Measurements from ENCODE around the gene FLT3.

GRCh38 chr13:28027071-28027470 is 73.3 kb downstream of the FLT3 start:
- TF ChIP-seq, protein P1, sequence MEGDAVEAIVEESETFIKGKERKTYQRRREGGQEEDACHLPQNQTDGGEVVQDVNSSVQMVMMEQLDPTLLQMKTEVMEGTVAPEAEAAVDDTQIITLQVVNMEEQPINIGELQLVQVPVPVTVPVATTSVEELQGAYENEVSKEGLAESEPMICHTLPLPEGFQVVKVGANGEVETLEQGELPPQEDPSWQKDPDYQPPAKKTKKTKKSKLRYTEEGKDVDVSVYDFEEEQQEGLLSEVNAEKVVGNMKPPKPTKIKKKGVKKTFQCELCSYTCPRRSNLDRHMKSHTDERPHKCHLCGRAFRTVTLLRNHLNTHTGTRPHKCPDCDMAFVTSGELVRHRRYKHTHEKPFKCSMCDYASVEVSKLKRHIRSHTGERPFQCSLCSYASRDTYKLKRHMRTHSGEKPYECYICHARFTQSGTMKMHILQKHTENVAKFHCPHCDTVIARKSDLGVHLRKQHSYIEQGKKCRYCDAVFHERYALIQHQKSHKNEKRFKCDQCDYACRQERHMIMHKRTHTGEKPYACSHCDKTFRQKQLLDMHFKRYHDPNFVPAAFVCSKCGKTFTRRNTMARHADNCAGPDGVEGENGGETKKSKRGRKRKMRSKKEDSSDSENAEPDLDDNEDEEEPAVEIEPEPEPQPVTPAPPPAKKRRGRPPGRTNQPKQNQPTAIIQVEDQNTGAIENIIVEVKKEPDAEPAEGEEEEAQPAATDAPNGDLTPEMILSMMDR (IDR thresholded peaks at IDR 0.05 in 2 of 3, conservative IDR thresholded peaks at IDR 0.05 in 1 of 3; ENCODE audit: control insufficient read depth in 2 of 3, extremely low read depth in 1 of 3, insufficient read depth in 1 of 3, low read depth in 3 of 3, low read length in 3 of 3) = no peak
- TF ChIP-seq EP300 (IDR thresholded peaks at IDR 0.05; ENCODE audit: borderline replicate concordance in 1 of 2, control insufficient read depth in 1 of 2, low read depth in 2 of 2, low read length in 2 of 2) (no peak), EZH2 (IDR thresholded peaks at IDR 0.05; ENCODE audit: borderline replicate concordance, control insufficient read depth, low read depth, low read length) (no peak), SUZ12 (IDR thresholded peaks at IDR 0.05; ENCODE audit: unreplicated experiment) (no peak), YY1 (IDR thresholded peaks at IDR 0.05; ENCODE audit: low read depth, low read length) (no peak), RFX5 (IDR thresholded peaks at IDR 0.05; ENCODE audit: low read depth, low read length) (no peak), POLR2A (IDR thresholded peaks at IDR 0.05; ENCODE audit: low read depth, low read length) (no peak), POLR2AphosphoS5 (IDR thresholded peaks at IDR 0.05; ENCODE audit: low read length) (no peak), RAD51 (IDR thresholded peaks at IDR 0.05) (no peak)
- TF ChIP-seq, protein P2, sequence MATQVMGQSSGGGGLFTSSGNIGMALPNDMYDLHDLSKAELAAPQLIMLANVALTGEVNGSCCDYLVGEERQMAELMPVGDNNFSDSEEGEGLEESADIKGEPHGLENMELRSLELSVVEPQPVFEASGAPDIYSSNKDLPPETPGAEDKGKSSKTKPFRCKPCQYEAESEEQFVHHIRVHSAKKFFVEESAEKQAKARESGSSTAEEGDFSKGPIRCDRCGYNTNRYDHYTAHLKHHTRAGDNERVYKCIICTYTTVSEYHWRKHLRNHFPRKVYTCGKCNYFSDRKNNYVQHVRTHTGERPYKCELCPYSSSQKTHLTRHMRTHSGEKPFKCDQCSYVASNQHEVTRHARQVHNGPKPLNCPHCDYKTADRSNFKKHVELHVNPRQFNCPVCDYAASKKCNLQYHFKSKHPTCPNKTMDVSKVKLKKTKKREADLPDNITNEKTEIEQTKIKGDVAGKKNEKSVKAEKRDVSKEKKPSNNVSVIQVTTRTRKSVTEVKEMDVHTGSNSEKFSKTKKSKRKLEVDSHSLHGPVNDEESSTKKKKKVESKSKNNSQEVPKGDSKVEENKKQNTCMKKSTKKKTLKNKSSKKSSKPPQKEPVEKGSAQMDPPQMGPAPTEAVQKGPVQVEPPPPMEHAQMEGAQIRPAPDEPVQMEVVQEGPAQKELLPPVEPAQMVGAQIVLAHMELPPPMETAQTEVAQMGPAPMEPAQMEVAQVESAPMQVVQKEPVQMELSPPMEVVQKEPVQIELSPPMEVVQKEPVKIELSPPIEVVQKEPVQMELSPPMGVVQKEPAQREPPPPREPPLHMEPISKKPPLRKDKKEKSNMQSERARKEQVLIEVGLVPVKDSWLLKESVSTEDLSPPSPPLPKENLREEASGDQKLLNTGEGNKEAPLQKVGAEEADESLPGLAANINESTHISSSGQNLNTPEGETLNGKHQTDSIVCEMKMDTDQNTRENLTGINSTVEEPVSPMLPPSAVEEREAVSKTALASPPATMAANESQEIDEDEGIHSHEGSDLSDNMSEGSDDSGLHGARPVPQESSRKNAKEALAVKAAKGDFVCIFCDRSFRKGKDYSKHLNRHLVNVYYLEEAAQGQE (IDR thresholded peaks at IDR 0.05; ENCODE audit: low read depth, low read length) = no peak
- TF ChIP-seq, protein P3, sequence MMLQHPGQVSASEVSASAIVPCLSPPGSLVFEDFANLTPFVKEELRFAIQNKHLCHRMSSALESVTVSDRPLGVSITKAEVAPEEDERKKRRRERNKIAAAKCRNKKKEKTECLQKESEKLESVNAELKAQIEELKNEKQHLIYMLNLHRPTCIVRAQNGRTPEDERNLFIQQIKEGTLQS (IDR thresholded peaks at IDR 0.05; ENCODE audit: borderline replicate concordance, extremely low read depth, low read depth, low read length) = no peak
- TF ChIP-seq, protein P4, sequence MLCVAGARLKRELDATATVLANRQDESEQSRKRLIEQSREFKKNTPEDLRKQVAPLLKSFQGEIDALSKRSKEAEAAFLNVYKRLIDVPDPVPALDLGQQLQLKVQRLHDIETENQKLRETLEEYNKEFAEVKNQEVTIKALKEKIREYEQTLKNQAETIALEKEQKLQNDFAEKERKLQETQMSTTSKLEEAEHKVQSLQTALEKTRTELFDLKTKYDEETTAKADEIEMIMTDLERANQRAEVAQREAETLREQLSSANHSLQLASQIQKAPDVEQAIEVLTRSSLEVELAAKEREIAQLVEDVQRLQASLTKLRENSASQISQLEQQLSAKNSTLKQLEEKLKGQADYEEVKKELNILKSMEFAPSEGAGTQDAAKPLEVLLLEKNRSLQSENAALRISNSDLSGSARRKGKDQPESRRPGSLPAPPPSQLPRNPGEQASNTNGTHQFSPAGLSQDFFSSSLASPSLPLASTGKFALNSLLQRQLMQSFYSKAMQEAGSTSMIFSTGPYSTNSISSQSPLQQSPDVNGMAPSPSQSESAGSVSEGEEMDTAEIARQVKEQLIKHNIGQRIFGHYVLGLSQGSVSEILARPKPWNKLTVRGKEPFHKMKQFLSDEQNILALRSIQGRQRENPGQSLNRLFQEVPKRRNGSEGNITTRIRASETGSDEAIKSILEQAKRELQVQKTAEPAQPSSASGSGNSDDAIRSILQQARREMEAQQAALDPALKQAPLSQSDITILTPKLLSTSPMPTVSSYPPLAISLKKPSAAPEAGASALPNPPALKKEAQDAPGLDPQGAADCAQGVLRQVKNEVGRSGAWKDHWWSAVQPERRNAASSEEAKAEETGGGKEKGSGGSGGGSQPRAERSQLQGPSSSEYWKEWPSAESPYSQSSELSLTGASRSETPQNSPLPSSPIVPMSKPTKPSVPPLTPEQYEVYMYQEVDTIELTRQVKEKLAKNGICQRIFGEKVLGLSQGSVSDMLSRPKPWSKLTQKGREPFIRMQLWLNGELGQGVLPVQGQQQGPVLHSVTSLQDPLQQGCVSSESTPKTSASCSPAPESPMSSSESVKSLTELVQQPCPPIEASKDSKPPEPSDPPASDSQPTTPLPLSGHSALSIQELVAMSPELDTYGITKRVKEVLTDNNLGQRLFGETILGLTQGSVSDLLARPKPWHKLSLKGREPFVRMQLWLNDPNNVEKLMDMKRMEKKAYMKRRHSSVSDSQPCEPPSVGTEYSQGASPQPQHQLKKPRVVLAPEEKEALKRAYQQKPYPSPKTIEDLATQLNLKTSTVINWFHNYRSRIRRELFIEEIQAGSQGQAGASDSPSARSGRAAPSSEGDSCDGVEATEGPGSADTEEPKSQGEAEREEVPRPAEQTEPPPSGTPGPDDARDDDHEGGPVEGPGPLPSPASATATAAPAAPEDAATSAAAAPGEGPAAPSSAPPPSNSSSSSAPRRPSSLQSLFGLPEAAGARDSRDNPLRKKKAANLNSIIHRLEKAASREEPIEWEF (IDR thresholded peaks at IDR 0.05; ENCODE audit: insufficient replicate concordance, low read depth, low read length) = no peak
- TF ChIP-seq, protein P5, sequence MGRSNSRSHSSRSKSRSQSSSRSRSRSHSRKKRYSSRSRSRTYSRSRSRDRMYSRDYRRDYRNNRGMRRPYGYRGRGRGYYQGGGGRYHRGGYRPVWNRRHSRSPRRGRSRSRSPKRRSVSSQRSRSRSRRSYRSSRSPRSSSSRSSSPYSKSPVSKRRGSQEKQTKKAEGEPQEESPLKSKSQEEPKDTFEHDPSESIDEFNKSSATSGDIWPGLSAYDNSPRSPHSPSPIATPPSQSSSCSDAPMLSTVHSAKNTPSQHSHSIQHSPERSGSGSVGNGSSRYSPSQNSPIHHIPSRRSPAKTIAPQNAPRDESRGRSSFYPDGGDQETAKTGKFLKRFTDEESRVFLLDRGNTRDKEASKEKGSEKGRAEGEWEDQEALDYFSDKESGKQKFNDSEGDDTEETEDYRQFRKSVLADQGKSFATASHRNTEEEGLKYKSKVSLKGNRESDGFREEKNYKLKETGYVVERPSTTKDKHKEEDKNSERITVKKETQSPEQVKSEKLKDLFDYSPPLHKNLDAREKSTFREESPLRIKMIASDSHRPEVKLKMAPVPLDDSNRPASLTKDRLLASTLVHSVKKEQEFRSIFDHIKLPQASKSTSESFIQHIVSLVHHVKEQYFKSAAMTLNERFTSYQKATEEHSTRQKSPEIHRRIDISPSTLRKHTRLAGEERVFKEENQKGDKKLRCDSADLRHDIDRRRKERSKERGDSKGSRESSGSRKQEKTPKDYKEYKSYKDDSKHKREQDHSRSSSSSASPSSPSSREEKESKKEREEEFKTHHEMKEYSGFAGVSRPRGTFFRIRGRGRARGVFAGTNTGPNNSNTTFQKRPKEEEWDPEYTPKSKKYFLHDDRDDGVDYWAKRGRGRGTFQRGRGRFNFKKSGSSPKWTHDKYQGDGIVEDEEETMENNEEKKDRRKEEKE (IDR thresholded peaks at IDR 0.05) = no peak
